Measurements from ENCODE around the gene DPPA5.
"Not testable (repeated sequence)": the region's sequence is repeated elsewhere in the genome, so short reads cannot be mapped to it uniquely, and the experiment has no call there.

The DPPA5 gene

GRCh38 chr6:73388433-73388799, 34.3 kb upstream of the DPPA5 start:
- no peaks in the 10 kb centered on the region for H3K27me3 ChIP-seq (ENCODE audit: control insufficient read depth in 5 of 5, insufficient read depth in 4 of 5, low read length in 5 of 5)
- peak overlapping the region in 4 of 5 donors; percentile 25 to 80 (median 72) for H3K9ac ChIP-seq (ENCODE audit: low read length in 5 of 5)
- H3K36me3 ChIP-seq (ENCODE audit: control insufficient read depth in 5 of 5, insufficient read depth in 5 of 5, low read length in 5 of 5), result no peaks in the 10 kb centered on the region
- H3K27ac ChIP-seq (ENCODE audit: low read depth, low read length), result no peak overlapping the region
- H3K4me1 ChIP-seq (ENCODE audit: control insufficient read depth in 5 of 5, insufficient read depth in 5 of 5, low read length in 5 of 5), result peaks cover 0 to 12% (median 8%) of the 10 kb centered on the region in 5 donors
- peak overlapping the region; percentile 71 to 83 (median 78) for H3K4me3 ChIP-seq (ENCODE audit: low read depth in 1 of 5, low read length in 5 of 5)
- no peaks in the 10 kb centered on the region for H3K9me3 ChIP-seq (ENCODE audit: control insufficient read depth in 5 of 5, low read length in 5 of 5)

- Histone ChIP-seq H3K9ac (ENCODE audit: low read length in 5 of 5) (no peak overlapping the region), H3K36me3 (ENCODE audit: control insufficient read depth in 5 of 5, insufficient read depth in 5 of 5, low read length in 5 of 5) (no peaks in the 10 kb centered on the region), H3K4me3 (ENCODE audit: low read depth in 1 of 5, low read length in 5 of 5) (no peak overlapping the region), H3K9me3 (ENCODE audit: control insufficient read depth in 5 of 5, low read length in 5 of 5) (no peaks in the 10 kb centered on the region), H3K4me1 (ENCODE audit: control insufficient read depth in 5 of 5, insufficient read depth in 5 of 5, low read length in 5 of 5) (no peaks in the 10 kb centered on the region), H3K27me3 (ENCODE audit: control insufficient read depth in 5 of 5, insufficient read depth in 4 of 5, low read length in 5 of 5) (no peaks in the 10 kb centered on the region), H3K27ac (ENCODE audit: low read depth, low read length) (no peak overlapping the region)
Measured at GRCh38 chr6:73382462-73383113, 28.5 kb upstream of the DPPA5 start.

DNA sequence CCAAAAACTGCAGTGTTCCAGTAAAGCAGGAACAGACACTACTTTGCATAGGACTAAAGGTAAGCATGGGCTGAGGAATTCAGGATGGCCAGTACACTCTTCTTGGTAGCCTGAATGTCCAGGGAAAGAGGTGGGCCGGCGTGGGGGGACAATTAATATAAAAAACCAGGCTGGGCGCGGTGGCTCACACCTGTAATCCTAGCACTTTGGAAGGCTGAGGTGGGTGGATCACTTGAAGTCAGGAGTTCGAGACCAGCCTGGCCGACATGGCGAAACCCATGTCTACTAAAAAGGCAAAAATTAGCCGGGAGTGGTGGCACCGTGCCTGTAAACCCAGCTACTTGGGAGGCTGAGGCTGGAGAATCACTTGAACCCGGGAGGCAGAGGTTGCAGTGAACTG, 27.5 kb upstream of the DPPA5 start:
- H3K9me3 ChIP-seq (ENCODE audit: control insufficient read depth in 5 of 5, low read length in 5 of 5); H3K9ac ChIP-seq (ENCODE audit: low read length in 5 of 5); H3K27ac ChIP-seq (ENCODE audit: low read depth, low read length); H3K4me1 ChIP-seq (ENCODE audit: control insufficient read depth in 5 of 5, insufficient read depth in 5 of 5, low read length in 5 of 5); H3K36me3 ChIP-seq (ENCODE audit: control insufficient read depth in 5 of 5, insufficient read depth in 5 of 5, low read length in 5 of 5); H3K27me3 ChIP-seq (ENCODE audit: control insufficient read depth in 5 of 5, insufficient read depth in 4 of 5, low read length in 5 of 5); H3K4me3 ChIP-seq (ENCODE audit: low read depth in 1 of 5, low read length in 5 of 5): not testable (repeated sequence)

- Histone ChIP-seq H3K9ac (ENCODE audit: low read length in 5 of 5) (no peak overlapping the region), H3K4me3 (ENCODE audit: low read depth in 1 of 5, low read length in 5 of 5) (no peak overlapping the region), H3K4me1 (ENCODE audit: control insufficient read depth in 5 of 5, insufficient read depth in 5 of 5, low read length in 5 of 5) (no peaks in the 10 kb centered on the region), H3K27ac (ENCODE audit: low read depth, low read length) (no peak overlapping the region), H3K36me3 (ENCODE audit: control insufficient read depth in 5 of 5, insufficient read depth in 5 of 5, low read length in 5 of 5) (no peaks in the 10 kb centered on the region), H3K27me3 (ENCODE audit: control insufficient read depth in 5 of 5, insufficient read depth in 4 of 5, low read length in 5 of 5) (no peaks in the 10 kb centered on the region), H3K9me3 (ENCODE audit: control insufficient read depth in 5 of 5, low read length in 5 of 5) (peaks cover 0 to 5% (median 4%) of the 10 kb centered on the region in 5 donors)
Measured at GRCh38 chr6:73377225-73377624, 23.1 kb upstream of the DPPA5 start.

- H3K9ac ChIP-seq (ENCODE audit: low read length in 5 of 5), result no peak overlapping the region
- H3K27me3 ChIP-seq (ENCODE audit: control insufficient read depth in 5 of 5, insufficient read depth in 4 of 5, low read length in 5 of 5), result no peaks in the 10 kb centered on the region
- H3K27ac ChIP-seq (ENCODE audit: low read depth, low read length), result no peak overlapping the region
- H3K36me3 ChIP-seq (ENCODE audit: control insufficient read depth in 5 of 5, insufficient read depth in 5 of 5, low read length in 5 of 5), result no peaks in the 10 kb centered on the region
- no peaks in the 10 kb centered on the region for H3K4me1 ChIP-seq (ENCODE audit: control insufficient read depth in 5 of 5, insufficient read depth in 5 of 5, low read length in 5 of 5)
- peaks cover 0 to 11% (median 10%) of the 10 kb centered on the region in 5 donors for H3K9me3 ChIP-seq (ENCODE audit: control insufficient read depth in 5 of 5, low read length in 5 of 5)
- no peak overlapping the region for H3K4me3 ChIP-seq (ENCODE audit: low read depth in 1 of 5, low read length in 5 of 5)
Measured at GRCh38 chr6:73375216-73375615, 21.1 kb upstream of the DPPA5 start.

DNA sequence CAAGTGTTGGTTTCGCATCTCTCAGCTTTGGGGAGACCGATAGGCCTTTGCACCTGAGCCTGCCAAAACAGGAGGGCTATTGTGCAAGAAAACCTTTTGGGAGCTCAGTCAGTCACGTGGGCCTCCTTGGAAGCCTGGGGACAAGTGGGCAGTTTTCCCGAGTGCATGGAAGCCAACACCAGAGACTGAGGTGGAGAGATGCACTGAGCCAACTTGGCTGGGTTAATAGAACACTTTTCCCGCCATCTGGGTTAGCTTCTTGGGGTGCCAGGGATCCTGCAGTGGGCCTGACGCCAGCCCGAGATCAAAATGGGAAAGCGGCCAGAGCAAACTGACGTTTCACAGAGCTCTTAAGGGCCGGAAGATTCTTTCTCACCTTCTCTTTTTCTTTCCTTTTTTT, 18.4 kb upstream of the DPPA5 start:
- Histone ChIP-seq H3K27me3 (ENCODE audit: control insufficient read depth in 5 of 5, insufficient read depth in 4 of 5, low read length in 5 of 5) (no peaks in the 10 kb centered on the region), H3K27ac (ENCODE audit: low read depth, low read length) (no peak overlapping the region), H3K9me3 (ENCODE audit: control insufficient read depth in 5 of 5, low read length in 5 of 5) (peaks cover 0 to 13% (median 10%) of the 10 kb centered on the region in 5 donors), H3K9ac (ENCODE audit: low read length in 5 of 5) (no peak overlapping the region), H3K36me3 (ENCODE audit: control insufficient read depth in 5 of 5, insufficient read depth in 5 of 5, low read length in 5 of 5) (no peaks in the 10 kb centered on the region), H3K4me3 (ENCODE audit: low read depth in 1 of 5, low read length in 5 of 5) (no peak overlapping the region), H3K4me1 (ENCODE audit: control insufficient read depth in 5 of 5, insufficient read depth in 5 of 5, low read length in 5 of 5) (no peaks in the 10 kb centered on the region)

GRCh38 chr6:73371984-73372383, 17.9 kb upstream of the DPPA5 start:
- Histone ChIP-seq H3K9ac (ENCODE audit: low read length in 5 of 5) (no peak overlapping the region), H3K27me3 (ENCODE audit: control insufficient read depth in 5 of 5, insufficient read depth in 4 of 5, low read length in 5 of 5) (no peaks in the 10 kb centered on the region), H3K36me3 (ENCODE audit: control insufficient read depth in 5 of 5, insufficient read depth in 5 of 5, low read length in 5 of 5) (no peaks in the 10 kb centered on the region), H3K9me3 (ENCODE audit: control insufficient read depth in 5 of 5, low read length in 5 of 5) (peaks cover 0 to 13% (median 10%) of the 10 kb centered on the region in 5 donors), H3K27ac (ENCODE audit: low read depth, low read length) (no peak overlapping the region), H3K4me1 (ENCODE audit: control insufficient read depth in 5 of 5, insufficient read depth in 5 of 5, low read length in 5 of 5) (no peaks in the 10 kb centered on the region), H3K4me3 (ENCODE audit: low read depth in 1 of 5, low read length in 5 of 5) (no peak overlapping the region)

DNA sequence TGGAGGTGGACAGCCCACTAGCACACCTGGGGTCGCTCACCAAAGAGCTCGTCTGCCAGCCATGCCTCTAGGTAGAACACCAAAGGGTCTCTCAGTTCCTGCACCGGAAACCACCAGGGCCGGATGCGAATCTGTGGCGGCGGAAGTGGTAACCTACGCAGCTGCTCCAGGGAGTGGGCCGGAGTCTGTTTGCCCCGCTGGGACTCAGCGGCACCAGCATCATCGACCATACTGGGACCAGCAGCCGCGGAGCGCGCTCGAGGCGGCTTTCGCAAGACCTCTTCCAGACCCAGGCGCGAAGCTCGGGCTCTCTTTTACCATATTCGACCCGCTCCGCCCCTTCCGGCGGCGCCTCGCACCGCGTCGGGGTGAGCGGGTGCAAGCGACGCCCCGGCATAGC, 15.5 kb upstream of the DPPA5 start, which contains the start of gene OOEP:
Gene OOEP, minus strand, starts transcription at position 335 of the 400 bp plus-strand sequence. Its CDS starts 105 bp downstream, at position 230.
- H3K4me3 ChIP-seq (ENCODE audit: low read depth in 1 of 5, low read length in 5 of 5), result no peak within 1 kb of the TSS
- no peaks in the 10 kb centered on the region for H3K4me1 ChIP-seq (ENCODE audit: control insufficient read depth in 5 of 5, insufficient read depth in 5 of 5, low read length in 5 of 5)
- H3K9me3 ChIP-seq (ENCODE audit: control insufficient read depth in 5 of 5, low read length in 5 of 5), result peaks cover 0 to 13% (median 10%) of the 10 kb centered on the region in 5 donors
- H3K9ac ChIP-seq (ENCODE audit: low read length in 5 of 5), result no peak within 1 kb of the TSS
- no peaks in the 10 kb centered on the region for H3K27me3 ChIP-seq (ENCODE audit: control insufficient read depth in 5 of 5, insufficient read depth in 4 of 5, low read length in 5 of 5)
- H3K36me3 ChIP-seq (ENCODE audit: control insufficient read depth in 5 of 5, insufficient read depth in 5 of 5, low read length in 5 of 5), result no peaks in the 10 kb centered on the region
- no peak within 1 kb of the TSS for H3K27ac ChIP-seq (ENCODE audit: low read depth, low read length)

- Histone ChIP-seq H3K27me3 (ENCODE audit: control insufficient read depth in 5 of 5, insufficient read depth in 4 of 5, low read length in 5 of 5) (no peaks in the 10 kb centered on the region), H3K4me3 (ENCODE audit: low read depth in 1 of 5, low read length in 5 of 5) (no peak overlapping the region), H3K9ac (ENCODE audit: low read length in 5 of 5) (no peak overlapping the region), H3K9me3 (ENCODE audit: control insufficient read depth in 5 of 5, low read length in 5 of 5) (peaks cover 0 to 13% (median 10%) of the 10 kb centered on the region in 5 donors), H3K36me3 (ENCODE audit: control insufficient read depth in 5 of 5, insufficient read depth in 5 of 5, low read length in 5 of 5) (no peaks in the 10 kb centered on the region), H3K27ac (ENCODE audit: low read depth, low read length) (no peak overlapping the region), H3K4me1 (ENCODE audit: control insufficient read depth in 5 of 5, insufficient read depth in 5 of 5, low read length in 5 of 5) (no peaks in the 10 kb centered on the region)
Measured at GRCh38 chr6:73369157-73369556, 15.1 kb upstream of the DPPA5 start.

DNA sequence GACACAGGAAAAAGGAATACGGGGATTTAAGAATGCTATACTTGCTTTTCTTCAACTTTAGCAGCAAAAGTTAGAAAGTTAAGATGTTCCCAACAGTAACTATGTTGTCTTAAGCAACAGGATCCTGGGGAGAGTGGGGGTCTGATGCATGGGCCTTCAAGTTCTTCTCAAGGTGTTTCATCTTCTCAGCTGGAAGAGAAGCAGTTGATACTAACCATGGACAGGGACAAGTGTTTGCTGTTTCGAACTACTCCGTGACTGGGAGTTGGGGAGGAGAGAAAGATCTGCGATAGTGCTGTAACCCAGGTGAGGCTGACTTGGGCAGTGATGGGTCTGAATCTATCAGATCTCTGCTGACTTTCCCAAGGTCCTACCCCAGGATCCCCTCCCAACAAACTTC, 14.6 kb upstream of the DPPA5 start:
- peaks cover 0 to 13% (median 10%) of the 10 kb centered on the region in 5 donors for H3K9me3 ChIP-seq (ENCODE audit: control insufficient read depth in 5 of 5, low read length in 5 of 5)

More for the DNA sequence above, 14.6 kb upstream of the DPPA5 start:
- no peak overlapping the region for H3K9ac ChIP-seq (ENCODE audit: low read length in 5 of 5)
- no peak overlapping the region for H3K27ac ChIP-seq (ENCODE audit: low read depth, low read length)
- H3K36me3 ChIP-seq (ENCODE audit: control insufficient read depth in 5 of 5, insufficient read depth in 5 of 5, low read length in 5 of 5), result no peaks in the 10 kb centered on the region
- H3K27me3 ChIP-seq (ENCODE audit: control insufficient read depth in 5 of 5, insufficient read depth in 4 of 5, low read length in 5 of 5), result no peaks in the 10 kb centered on the region
- no peak overlapping the region for H3K4me3 ChIP-seq (ENCODE audit: low read depth in 1 of 5, low read length in 5 of 5)
- no peaks in the 10 kb centered on the region for H3K4me1 ChIP-seq (ENCODE audit: control insufficient read depth in 5 of 5, insufficient read depth in 5 of 5, low read length in 5 of 5)
